ENCODE measurements around the gene C1orf21. TPM values are rescaled to one million over a fixed set of nuclear protein-coding genes. Genes with fewer than 3 reads are reported as not detected.

Gene C1orf21
- polyA plus RNA-seq, 1 donor (not counting 4 experiments of a cell fraction or from before 2014, with no cell fraction given): 44.3 TPM

- FAIRE-seq: no peak
Observed at GRCh38 chr1:184583849-184584248, 197.0 kb downstream of the C1orf21 start.

DNA sequence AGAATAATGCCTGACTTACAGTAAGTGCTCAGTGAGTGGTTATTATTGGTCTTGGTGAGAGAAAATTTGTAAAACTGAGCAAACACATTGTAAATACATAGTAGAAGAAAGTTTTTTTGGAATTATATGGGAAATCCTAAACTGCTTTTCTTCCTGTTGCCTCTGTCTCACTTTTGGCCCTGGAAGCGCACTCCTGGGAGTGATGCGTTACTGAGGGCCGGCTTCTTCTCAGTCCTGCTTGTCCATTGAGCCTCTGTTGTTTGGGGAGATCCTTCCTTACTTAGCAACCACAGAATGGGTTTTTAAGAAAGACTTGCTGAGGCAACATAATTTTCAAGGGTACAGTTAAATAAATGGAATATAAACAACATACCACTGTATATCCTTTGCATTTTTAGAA is 201.9 kb downstream of the C1orf21 start:
- no peaks in the 10 kb centered on the region for H3K36me3 ChIP-seq (ENCODE audit: control insufficient read depth in 2 of 2, extremely low read depth in 1 of 2, insufficient read depth in 2 of 2, low read length in 2 of 2)
- DNase-seq (ENCODE audit: low read depth, low spot score) (no peak), FAIRE-seq (no peak)
- H3K9me1 ChIP-seq (ENCODE audit: control insufficient read depth, extremely low read depth, insufficient read depth, low read length): no peaks in the 10 kb centered on the region
- no peaks in the 10 kb centered on the region for H3K27me3 ChIP-seq (ENCODE audit: control insufficient read depth, extremely low read depth, insufficient read depth, low read length)
- no peaks in the 10 kb centered on the region for H4K20me1 ChIP-seq (ENCODE audit: control insufficient read depth, extremely low read depth, insufficient read depth, low read length)
- peaks cover 10% of the 10 kb centered on the region for H3K4me1 ChIP-seq (ENCODE audit: control insufficient read depth, extremely low read depth, insufficient read depth, low read length)
- no peak for TF ChIP-seq EZH2 (IDR thresholded peaks at IDR 0.05; ENCODE audit: low read length)
- no peak for TF ChIP-seq CTCF (optimal IDR thresholded peaks at IDR 0.05 in 1 of 3, IDR thresholded peaks at IDR 0.05 in 1 of 3, conservative IDR thresholded peaks at IDR 0.05 in 1 of 3; ENCODE audit: extremely low read depth in 1 of 3, insufficient read depth in 2 of 3, low read length in 3 of 3)
- H3K27ac ChIP-seq (ENCODE audit: control insufficient read depth, insufficient read depth, low read length): no peak overlapping the region
- H2AFZ ChIP-seq (ENCODE audit: control insufficient read depth, low read length): no peak overlapping the region
- H3K9me3 ChIP-seq (ENCODE audit: control insufficient read depth, low read depth, low read length): no peaks in the 10 kb centered on the region
- dilution Hi-C loops (cut with MboI; ENCODE audit: extremely low pct_ligation_motif_present, low sequenced_read_pairs): no loop called here
- no peaks in the 10 kb centered on the region for H3K79me2 ChIP-seq (ENCODE audit: control insufficient read depth, insufficient read depth, low read length)
- H3K9ac ChIP-seq (ENCODE audit: control insufficient read depth, extremely low read depth, insufficient read depth, low read length): no peak overlapping the region
- H3K4me3 ChIP-seq (ENCODE audit: control insufficient read depth in 2 of 3, extremely low read depth in 1 of 3, insufficient read depth in 2 of 3, low read depth in 1 of 3, low read length in 3 of 3): no peak overlapping the region
- H3K4me2 ChIP-seq (ENCODE audit: control insufficient read depth, extremely low read depth, insufficient read depth, low read depth, low read length): no peak overlapping the region

More at GRCh38 chr1:184583849-184584248, 197.0 kb downstream of the C1orf21 start:
- Histone ChIP-seq H3K27me3 (ENCODE audit: control insufficient read depth, extremely low read depth, insufficient read depth, low read length) (no peaks in the 10 kb centered on the region), H3K9me3 (ENCODE audit: control insufficient read depth, low read depth, low read length) (no peaks in the 10 kb centered on the region), H3K36me3 (ENCODE audit: control insufficient read depth in 2 of 2, extremely low read depth in 1 of 2, insufficient read depth in 2 of 2, low read length in 2 of 2) (peaks cover 0 to 1% of the 10 kb centered on the region in 2 experiments), H3K9ac (ENCODE audit: control insufficient read depth, extremely low read depth, insufficient read depth, low read length) (no peak overlapping the region), H3K27ac (ENCODE audit: control insufficient read depth, insufficient read depth, low read length) (no peak overlapping the region), H3K4me3 (ENCODE audit: control insufficient read depth in 2 of 3, extremely low read depth in 1 of 3, insufficient read depth in 2 of 3, low read depth in 1 of 3, low read length in 3 of 3) (no peak overlapping the region), H4K20me1 (ENCODE audit: control insufficient read depth, extremely low read depth, insufficient read depth, low read length) (no peaks in the 10 kb centered on the region), H3K79me2 (ENCODE audit: control insufficient read depth, insufficient read depth, low read length) (no peaks in the 10 kb centered on the region), H3K4me1 (ENCODE audit: control insufficient read depth, extremely low read depth, insufficient read depth, low read length) (no peaks in the 10 kb centered on the region), H3K9me1 (ENCODE audit: control insufficient read depth, extremely low read depth, insufficient read depth, low read length) (no peaks in the 10 kb centered on the region), H2AFZ (ENCODE audit: control insufficient read depth, low read length) (no peak overlapping the region), H3K4me2 (ENCODE audit: control insufficient read depth, extremely low read depth, insufficient read depth, low read depth, low read length) (no peak overlapping the region)
- TF ChIP-seq CTCF (optimal IDR thresholded peaks at IDR 0.05 in 1 of 3, IDR thresholded peaks at IDR 0.05 in 1 of 3, conservative IDR thresholded peaks at IDR 0.05 in 1 of 3; ENCODE audit: extremely low read depth in 1 of 3, insufficient read depth in 2 of 3, low read length in 3 of 3) (no peak), EZH2 (IDR thresholded peaks at IDR 0.05; ENCODE audit: low read length) (no peak)
- DNase-seq (ENCODE audit: low read depth, low spot score): no peak
- dilution Hi-C loops (cut with MboI; ENCODE audit: extremely low pct_ligation_motif_present, low sequenced_read_pairs): no loop called here
